ENCODE data around the gene GTF2E1.

DNA sequence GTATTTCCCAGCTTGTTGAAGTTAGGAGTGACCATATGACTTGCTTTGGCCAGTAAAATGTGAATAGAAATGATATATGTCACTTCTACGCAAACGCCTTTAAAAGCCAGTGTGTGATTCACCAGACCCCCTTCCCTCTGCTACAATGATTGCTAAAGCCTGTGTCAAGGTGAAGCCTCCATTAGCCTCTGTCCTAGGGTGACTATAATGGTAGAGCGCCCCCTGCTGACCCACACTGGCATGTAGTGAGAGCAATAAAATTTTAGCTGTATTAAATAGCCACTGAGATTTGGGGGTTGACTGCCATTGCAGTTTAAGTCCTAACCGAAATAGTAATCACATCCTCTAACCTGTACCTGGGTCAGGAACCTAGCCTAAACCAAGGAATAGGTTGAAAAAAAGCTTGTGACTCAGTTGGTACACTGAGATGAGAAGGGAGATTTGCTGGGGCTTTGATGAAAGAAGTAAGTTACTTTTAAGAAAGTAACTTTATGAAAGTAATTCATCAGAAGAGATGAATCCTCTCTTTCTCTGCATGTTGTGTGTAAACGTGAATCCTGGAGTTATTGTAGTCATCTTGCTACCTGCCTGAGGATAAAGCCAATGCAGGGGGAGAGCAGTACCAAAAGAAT lies 52.6 kb downstream of the GTF2E1 start:
- TF ChIP-seq POLR2A (IDR thresholded peaks at IDR 0.05; ENCODE audit: low read depth, low read length) (no peak), POLR2AphosphoS5 (IDR thresholded peaks at IDR 0.05; ENCODE audit: low read depth, low read length) (no peak)
